ENCODE results near the gene DPP3. TPM values are rescaled to one million over a fixed set of nuclear protein-coding genes. Genes with fewer than 3 reads are reported as not detected.
"Not testable (repeated sequence)": the region's sequence is repeated elsewhere in the genome, so short reads cannot be mapped to it uniquely, and the experiment has no call there.

The DPP3 gene
- 10 to 100 TPM; 13.5 to 25.4 (median 15.8) TPM for polyA plus RNA-seq (ENCODE audit: insufficient read depth in 1 of 5, insufficient read length in 5 of 5, low replicate concordance in 1 of 5)
- long read RNA-seq, donor 1, transcript DPP3-209 (18 exons, 2,974 nt) = major isoform, 5 of 15 reads
- long read RNA-seq, donor 1, partial matches to known transcripts = 8 of 15 reads
- long read RNA-seq, donor 1, other reads (novel, unspliced or antisense) = 0 of 15 reads
- long read RNA-seq, donor 2, partial matches to known transcripts = 0 of 3 reads
- long read RNA-seq, donor 2, other reads (novel, unspliced or antisense) = 0 of 3 reads
- long read RNA-seq, donor 3, partial matches to known transcripts = 0 of 2 reads
- long read RNA-seq, donor 3, other reads (novel, unspliced or antisense) = 0 of 2 reads
- long read RNA-seq, donor 4, partial matches to known transcripts = 0 of 1 reads
- long read RNA-seq, donor 4, other reads (novel, unspliced or antisense) = 0 of 1 reads
- long read RNA-seq, donor 5, partial matches to known transcripts = 0 of 5 reads
- long read RNA-seq, donor 5, other reads (novel, unspliced or antisense) = 0 of 5 reads
- long read RNA-seq, donor 6, partial matches to known transcripts = 0 of 2 reads
- long read RNA-seq, donor 6, other reads (novel, unspliced or antisense) = 0 of 2 reads
- long read RNA-seq, donor 7, transcript DPP3-209 (18 exons, 2,974 nt) = major isoform, 5 of 7 reads
- long read RNA-seq, donor 7, partial matches to known transcripts = 0 of 7 reads
- long read RNA-seq, donor 7, other reads (novel, unspliced or antisense) = 0 of 7 reads
- long read RNA-seq, donor 8, partial matches to known transcripts = 0 of 2 reads
- long read RNA-seq, donor 8, other reads (novel, unspliced or antisense) = 0 of 2 reads

GRCh38 chr11:66480117-66480938, at the start of gene DPP3:
TSS of gene DPP3 (plus strand) at chr11:66480434. CDS start at chr11:66482201, 1,767 bp downstream.
- peak; percentile 96 for DNase-seq

GRCh38 chr11:66431287-66431686, 48.9 kb upstream of the DPP3 start:
- DNase-seq = not testable (repeated sequence)

GRCh38 chr11:66431871-66432329, 48.3 kb upstream of the DPP3 start:
- not testable (repeated sequence) for DNase-seq

- DNase-seq = no peak
Observed at GRCh38 chr11:66432597-66432996, 47.6 kb upstream of the DPP3 start.

GRCh38 chr11:66437979-66438503, 42.2 kb upstream of the DPP3 start:
- no peak for DNase-seq

GRCh38 chr11:66438504-66439466, 41.4 kb upstream of the DPP3 start, which contains the start of gene MRPL11:
TSS of gene MRPL11 (minus strand) at chr11:66438848. CDS start at chr11:66438754, 94 bp downstream.
- peak; percentile 90 to 91 for DNase-seq

GRCh38 chr11:66440101-66440939, 39.9 kb upstream of the DPP3 start:
- not testable (repeated sequence) for DNase-seq

GRCh38 chr11:66440940-66441282, 39.3 kb upstream of the DPP3 start:
- not testable (repeated sequence) for DNase-seq

GRCh38 chr11:66443602-66444001, 36.6 kb upstream of the DPP3 start:
- DNase-seq = no peak

- DNase-seq = no peak
Observed at GRCh38 chr11:66447012-66447411, 33.2 kb upstream of the DPP3 start.

GRCh38 chr11:66448523-66448922, 31.7 kb upstream of the DPP3 start:
- no peak for DNase-seq

GRCh38 chr11:66450560-66450959, 29.7 kb upstream of the DPP3 start:
- no peak for DNase-seq

GRCh38 chr11:66451663-66452062, 28.6 kb upstream of the DPP3 start:
- DNase-seq = no peak

GRCh38 chr11:66454247-66454646, 26.0 kb upstream of the DPP3 start:
- DNase-seq = no peak

GRCh38 chr11:66454828-66455227, 25.4 kb upstream of the DPP3 start:
- no peak for DNase-seq

- DNase-seq = no peak
Observed at GRCh38 chr11:66457826-66458225, 22.4 kb upstream of the DPP3 start.

GRCh38 chr11:66459138-66459778, 21.0 kb upstream of the DPP3 start:
- DNase-seq = no peak

GRCh38 chr11:66462010-66462409, 18.2 kb upstream of the DPP3 start:
- DNase-seq = no peak

- no peak for DNase-seq
Observed at GRCh38 chr11:66462911-66463310, 17.3 kb upstream of the DPP3 start.
